OCI-LY1 (cell line): ENCODE measurements around the gene CASZ1.

Experiments
- H2AFZ ChIP-seq: fragments of 200-600 bp; sonication (generic), shearing (Covaris generic); 2 replicates; pipeline ENCODE4 v1.6.0; 2014; ENCODE audit warnings: antibody characterized with exemption, mild to moderate bottlenecking, low read length
- H3F3A ChIP-seq: fragments of 200-600 bp; sonication (generic), shearing (Covaris generic); 2 replicates; pipeline ENCODE4 v1.6.0; 2014; ENCODE audit warnings: mild to moderate bottlenecking, antibody characterized with exemption, low read length, moderate library complexity; ENCODE audit not compliant: insufficient read depth
- H3K27ac ChIP-seq: fragments of 200-600 bp; sonication (generic); 2 replicates; pipeline ENCODE4 v1.5.1; 2014; ENCODE audit warnings: low read length, mixed run types, mild to moderate bottlenecking, low read depth; ENCODE audit not compliant: poor library complexity, severe bottlenecking
- H3K27me3 ChIP-seq: fragments of 200-600 bp; sonication (generic); 2 replicates; pipeline ENCODE4 v1.6.0; 2014; ENCODE audit warnings: antibody characterized with exemption, mild to moderate bottlenecking, low read length, moderate library complexity; ENCODE audit not compliant: insufficient read depth
- H3K36me3 ChIP-seq: fragments of 200-600 bp; sonication (generic); 2 replicates; pipeline ENCODE4 v1.6.1; 2014; ENCODE audit warnings: mild to moderate bottlenecking, antibody characterized with exemption, low read length, moderate library complexity, mixed read lengths; ENCODE audit not compliant: insufficient read depth
- H3K4me1 ChIP-seq: fragments of 200-600 bp; sonication (generic); 2 replicates; pipeline ENCODE4 v1.5.1; 2014; ENCODE audit warnings: mild to moderate bottlenecking, low read length, moderate library complexity; ENCODE audit not compliant: insufficient read depth, severe bottlenecking
- H3K4me2 ChIP-seq: fragments of 200-600 bp; sonication (generic), shearing (Covaris generic); 2 replicates; pipeline ENCODE4 v1.6.1; 2014; ENCODE audit warnings: low read length
- H3K4me3 ChIP-seq: fragments of 200-600 bp; sonication (generic); 2 replicates; pipeline ENCODE4 v1.5.1; 2014; ENCODE audit warnings: low read length, low read depth, mild to moderate bottlenecking, mixed read lengths; ENCODE audit not compliant: poor library complexity, severe bottlenecking
- H3K79me2 ChIP-seq: fragments of 200-600 bp; shearing (Covaris generic); 2 replicates; pipeline ENCODE4 v1.6.1; 2016; ENCODE audit warnings: mixed run types, low read length, mixed read lengths; ENCODE audit not compliant: insufficient read depth
- H3K9ac ChIP-seq: fragments of 200-600 bp; sonication (generic), shearing (Covaris generic); 2 replicates; pipeline ENCODE4 v1.6.1; 2014; ENCODE audit warnings: mild to moderate bottlenecking, low read length, mixed read lengths
- H3K9me2 ChIP-seq: fragments of 200-600 bp; sonication (generic), shearing (Covaris generic); 2 replicates; pipeline ENCODE4 v1.6.1; 2014; ENCODE audit warnings: low read depth, mild to moderate bottlenecking, low read length, mixed read lengths
- H3K9me3 ChIP-seq: fragments of 200-600 bp; shearing (Covaris generic); 2 replicates; pipeline ENCODE4 v1.6.1; 2014; ENCODE audit warnings: low read length, mixed read lengths
- H4K20me1 ChIP-seq: fragments of 200-600 bp; sonication (generic), shearing (Covaris generic); 2 replicates; pipeline ENCODE4 v1.6.0; 2016; ENCODE audit warnings: mild to moderate bottlenecking, low read length; ENCODE audit not compliant: insufficient read depth
- EZH2 ChIP-seq: fragments of 200-600 bp; sonication (generic), shearing (Covaris generic); IDR thresholded peaks from 2 replicates; pipeline ENCODE4 v1.8.0; 2017; ENCODE audit warnings: borderline replicate concordance, mixed run types, mild to moderate bottlenecking, antibody characterized with exemption, low read length, moderate library complexity, mixed read lengths
- TF ChIP-seq, protein P1 (sequence below): fragments of 200-600 bp; sonication (generic), shearing (Covaris generic); IDR thresholded peaks from 2 replicates; pipeline ENCODE4 v1.5.1; 2017; ENCODE audit warnings: mild to moderate bottlenecking, antibody characterized with exemption, low read length, moderate library complexity, mixed read lengths

The CASZ1 gene

GRCh38 chr1:10733474-10734366 is 62.7 kb downstream of the CASZ1 start:
- H2AFZ ChIP-seq, result no peak overlapping the region
- no peaks in the 10 kb centered on the region for H3F3A ChIP-seq
- H3K79me2 ChIP-seq, result no peaks in the 10 kb centered on the region
- no peak overlapping the region for H3K27ac ChIP-seq
- no peaks in the 10 kb centered on the region for H3K9me2 ChIP-seq
- H3K4me2 ChIP-seq, result no peak overlapping the region
- no peak overlapping the region for H3K4me3 ChIP-seq
- no peak for TF ChIP-seq EZH2
- TF ChIP-seq, protein P1, sequence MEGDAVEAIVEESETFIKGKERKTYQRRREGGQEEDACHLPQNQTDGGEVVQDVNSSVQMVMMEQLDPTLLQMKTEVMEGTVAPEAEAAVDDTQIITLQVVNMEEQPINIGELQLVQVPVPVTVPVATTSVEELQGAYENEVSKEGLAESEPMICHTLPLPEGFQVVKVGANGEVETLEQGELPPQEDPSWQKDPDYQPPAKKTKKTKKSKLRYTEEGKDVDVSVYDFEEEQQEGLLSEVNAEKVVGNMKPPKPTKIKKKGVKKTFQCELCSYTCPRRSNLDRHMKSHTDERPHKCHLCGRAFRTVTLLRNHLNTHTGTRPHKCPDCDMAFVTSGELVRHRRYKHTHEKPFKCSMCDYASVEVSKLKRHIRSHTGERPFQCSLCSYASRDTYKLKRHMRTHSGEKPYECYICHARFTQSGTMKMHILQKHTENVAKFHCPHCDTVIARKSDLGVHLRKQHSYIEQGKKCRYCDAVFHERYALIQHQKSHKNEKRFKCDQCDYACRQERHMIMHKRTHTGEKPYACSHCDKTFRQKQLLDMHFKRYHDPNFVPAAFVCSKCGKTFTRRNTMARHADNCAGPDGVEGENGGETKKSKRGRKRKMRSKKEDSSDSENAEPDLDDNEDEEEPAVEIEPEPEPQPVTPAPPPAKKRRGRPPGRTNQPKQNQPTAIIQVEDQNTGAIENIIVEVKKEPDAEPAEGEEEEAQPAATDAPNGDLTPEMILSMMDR, result no peak
- no peaks in the 10 kb centered on the region for H3K4me1 ChIP-seq
- no peaks in the 10 kb centered on the region for H3K9me3 ChIP-seq
- H3K36me3 ChIP-seq, result no peaks in the 10 kb centered on the region
- H3K9ac ChIP-seq, result no peak overlapping the region
- H4K20me1 ChIP-seq, result no peaks in the 10 kb centered on the region
- no peaks in the 10 kb centered on the region for H3K27me3 ChIP-seq

- no peak overlapping the region for H3K9ac ChIP-seq
- no peaks in the 10 kb centered on the region for H3K9me3 ChIP-seq
- H3K9me2 ChIP-seq, result no peaks in the 10 kb centered on the region
- no peaks in the 10 kb centered on the region for H3F3A ChIP-seq
- no peaks in the 10 kb centered on the region for H4K20me1 ChIP-seq
- H3K36me3 ChIP-seq, result no peaks in the 10 kb centered on the region
- no peak overlapping the region for H3K27ac ChIP-seq
- TF ChIP-seq EZH2, result no peak
- TF ChIP-seq, protein P1, result no peak
- H3K4me2 ChIP-seq, result no peak overlapping the region
- no peaks in the 10 kb centered on the region for H3K4me1 ChIP-seq
- H2AFZ ChIP-seq, result no peak overlapping the region
- no peaks in the 10 kb centered on the region for H3K79me2 ChIP-seq
- no peaks in the 10 kb centered on the region for H3K27me3 ChIP-seq
- H3K4me3 ChIP-seq, result no peak overlapping the region
Observed at GRCh38 chr1:10730985-10731384, 65.5 kb downstream of the CASZ1 start.

DNA sequence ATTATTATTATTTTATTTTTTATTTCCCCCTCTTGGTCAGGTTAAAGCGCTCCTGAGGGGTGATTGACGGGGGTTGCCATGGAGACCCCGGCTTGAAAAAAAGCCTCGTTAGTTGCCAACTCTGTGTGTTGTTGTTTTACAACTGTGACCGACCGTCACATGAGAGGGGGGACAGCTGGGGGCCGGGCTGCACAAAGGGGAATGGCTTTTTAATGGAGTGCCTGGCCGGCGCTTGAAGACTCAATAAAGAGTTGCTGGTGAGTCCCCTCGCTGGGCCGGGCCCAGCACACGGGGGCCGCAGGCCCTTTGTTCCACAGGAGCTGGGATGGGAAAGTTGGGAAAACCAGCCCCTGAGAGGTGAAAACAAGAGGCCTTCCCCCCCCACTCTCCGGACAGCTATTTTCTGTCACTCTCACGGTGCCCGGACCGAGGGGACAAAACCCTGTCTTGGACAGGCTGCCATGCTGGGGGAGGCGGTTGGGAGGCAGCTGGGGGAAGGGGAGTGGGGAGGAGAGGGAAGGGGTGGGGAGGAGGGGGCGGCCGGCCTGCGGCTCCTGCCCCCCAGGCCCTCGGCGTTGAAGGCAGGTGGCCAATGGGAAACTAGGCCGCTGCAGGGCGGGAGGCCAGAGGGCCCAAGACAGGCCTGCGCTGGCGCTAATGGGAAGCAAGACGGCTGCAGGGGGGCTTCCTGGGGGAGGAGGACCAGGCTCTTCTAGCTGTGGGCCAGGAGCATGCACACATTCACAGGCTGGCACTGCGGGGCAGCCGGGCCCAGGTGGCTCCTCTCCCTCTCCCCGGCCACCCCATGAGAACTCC is 67.6 kb downstream of the CASZ1 start:
- Histone ChIP-seq H3K36me3 (no peaks in the 10 kb centered on the region), H3K9me3 (no peaks in the 10 kb centered on the region), H3K79me2 (no peaks in the 10 kb centered on the region), H3F3A (no peaks in the 10 kb centered on the region), H4K20me1 (no peaks in the 10 kb centered on the region), H3K4me1 (no peaks in the 10 kb centered on the region), H3K4me3 (no peak overlapping the region), H3K9ac (no peak overlapping the region), H3K27me3 (0 out of 2 replicates have a peak, but pooled peaks cover 3% of the 10 kb centered on the region), H2AFZ (no peak overlapping the region), H3K4me2 (no peak overlapping the region), H3K9me2 (no peaks in the 10 kb centered on the region), H3K27ac (no peak overlapping the region)
- no peak for TF ChIP-seq EZH2
- TF ChIP-seq, protein P1, result no peak
